Eye (tissue), 1 donor: ENCODE data around the gene B4GALT6.
A peak's percentile ranks its signal among the peaks of the same experiment; 100 is the strongest.

ENCODE experiments used
- DNase-seq: peaks from one replicate; pipeline ENCODE4 v3.0.0-alpha.2; 2015

Gene B4GALT6

DNA sequence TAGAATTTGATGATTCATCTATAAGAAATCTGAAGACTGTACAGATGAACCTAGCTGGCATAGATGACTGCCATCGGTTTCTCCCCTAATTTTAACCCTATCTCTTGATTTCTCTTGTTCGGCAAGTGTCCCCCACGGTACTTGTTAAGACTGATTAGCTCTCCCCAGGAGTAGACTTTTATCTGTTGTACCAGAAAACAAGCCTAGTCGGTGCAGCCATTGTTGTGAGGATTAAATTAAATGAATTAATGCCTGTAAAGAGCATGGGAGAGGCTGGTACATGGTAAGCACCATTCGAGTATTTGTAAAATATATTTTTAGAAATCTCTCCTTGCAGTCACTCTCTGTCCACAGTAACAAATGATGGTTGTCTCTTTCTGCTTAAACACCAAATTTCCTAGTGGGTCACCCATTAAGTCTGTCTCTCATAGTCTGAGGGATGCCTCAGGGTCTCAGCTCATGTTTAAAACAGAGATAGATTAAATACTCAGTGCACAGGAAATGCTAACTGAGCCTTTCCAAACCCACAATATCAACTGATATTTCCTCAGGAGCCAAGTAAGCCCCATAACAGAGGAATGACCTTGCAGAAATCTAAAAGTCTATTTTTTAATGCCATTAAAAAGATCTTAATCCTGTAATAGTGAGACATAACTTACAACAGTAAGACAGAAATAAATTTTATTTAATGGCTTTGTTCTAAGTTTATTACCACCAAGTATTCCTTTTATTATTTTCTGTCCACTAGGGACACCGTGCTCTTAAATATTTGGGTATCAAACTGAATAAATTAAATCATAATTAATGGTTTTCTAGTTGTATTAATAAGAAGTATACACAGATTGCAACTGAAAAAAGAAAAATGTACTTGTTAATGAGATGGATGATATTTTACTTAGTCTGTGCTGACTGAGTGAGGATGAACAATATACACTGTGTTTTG lies 2.9 kb upstream of the B4GALT6 start:
- DNase-seq = no peak

DNA sequence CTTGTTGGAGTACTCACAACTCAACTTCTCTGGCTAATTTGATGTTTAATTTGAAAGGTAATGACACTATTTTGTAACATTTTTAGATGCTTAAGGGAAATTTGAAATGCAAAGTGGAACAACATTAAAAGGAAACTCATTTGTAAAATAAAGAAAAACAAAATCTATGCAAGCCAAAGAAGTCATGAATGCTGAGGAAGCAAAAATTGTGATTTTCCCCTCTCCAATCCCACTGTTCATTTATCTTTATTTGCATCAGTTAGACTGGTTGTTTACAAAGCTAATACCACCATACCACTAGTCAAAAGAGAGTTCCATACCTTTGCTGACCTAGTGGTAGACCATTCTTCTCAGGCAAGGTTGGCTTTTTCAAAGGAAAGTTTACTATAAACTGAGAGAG lies 2.2 kb upstream of the B4GALT6 start:
- no peak for DNase-seq

DNA sequence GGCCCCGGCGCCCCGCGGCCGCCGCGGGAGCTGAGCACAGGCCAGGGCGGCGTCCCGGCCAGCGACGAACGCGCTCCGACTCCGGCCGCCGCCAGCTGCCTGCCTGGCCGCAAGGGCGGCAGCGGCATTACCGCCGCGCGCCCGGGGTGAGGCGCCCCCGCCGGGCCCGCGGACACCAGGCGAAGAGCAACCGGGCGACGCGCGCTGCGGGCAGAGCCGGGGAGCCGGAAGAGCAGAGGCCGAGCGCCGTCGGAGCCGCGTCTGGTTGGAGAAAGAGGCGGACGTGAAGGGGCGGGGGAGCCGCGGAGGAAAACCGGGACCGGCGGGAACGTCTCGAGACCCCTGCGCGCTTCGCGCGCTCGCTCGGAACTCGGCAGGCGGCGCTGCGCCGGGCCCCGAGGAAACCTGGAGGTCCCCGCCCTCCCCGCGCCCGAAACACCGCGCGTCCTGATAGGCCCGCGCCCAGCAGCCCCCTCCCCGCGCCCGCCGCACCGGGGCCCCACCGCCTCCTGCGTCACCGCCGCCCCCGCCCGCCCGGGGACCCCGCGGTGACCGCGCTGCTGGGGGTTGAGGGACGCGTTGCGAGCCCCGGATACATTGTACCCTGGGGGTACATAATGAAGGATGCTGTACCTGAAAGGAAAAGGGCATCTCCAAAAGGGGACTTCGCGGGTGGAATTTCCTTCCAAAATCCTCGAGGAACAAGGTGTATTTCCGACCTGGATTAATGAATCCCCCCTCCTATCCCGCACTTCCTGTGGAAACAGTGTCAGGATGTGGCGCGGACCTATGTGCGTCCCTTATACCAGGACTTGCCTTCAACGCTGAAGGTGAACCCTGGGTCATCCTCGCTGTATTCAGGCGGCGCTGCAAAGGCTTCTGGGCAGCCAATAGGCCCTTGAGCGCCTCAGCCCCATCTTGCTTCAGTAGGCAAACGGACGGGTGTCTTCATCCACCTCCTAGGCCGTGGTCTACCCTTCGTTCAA lies 1.0 kb upstream of the B4GALT6 start:
- peak; percentile 93 for DNase-seq

DNA sequence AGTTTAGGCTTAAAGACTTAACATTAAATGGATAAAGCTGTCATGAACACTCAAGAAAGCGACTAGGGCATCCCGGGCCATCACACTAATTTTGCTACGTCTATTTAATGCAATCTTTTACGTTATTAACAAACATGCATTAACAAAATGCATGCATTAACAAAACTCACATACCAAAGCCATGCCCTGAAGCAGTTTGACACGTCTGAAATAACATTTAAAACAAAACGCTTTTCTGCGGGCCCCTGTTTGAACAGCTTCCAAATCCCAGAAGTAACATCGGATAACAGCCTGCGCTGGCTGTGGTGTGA lies 458 bp downstream of the B4GALT6 start:
- DNase-seq = no peak

DNA sequence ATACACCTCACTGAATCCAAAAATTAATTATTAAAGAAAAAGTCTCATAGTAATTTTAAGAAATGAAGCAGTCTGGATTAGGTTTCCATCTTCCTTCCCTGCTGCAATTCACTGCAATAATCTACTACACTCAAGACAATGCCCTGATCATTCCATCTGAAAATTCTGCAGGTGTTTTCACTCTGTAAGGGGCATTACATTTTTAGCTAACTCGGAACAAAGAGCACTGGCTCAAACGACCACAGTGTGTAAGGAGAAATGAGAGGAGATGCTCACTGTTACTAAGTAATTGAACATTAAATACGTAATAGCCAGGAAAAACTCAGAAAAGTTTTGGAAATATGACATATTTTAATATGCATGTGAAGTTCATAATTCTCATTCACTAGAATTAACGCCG lies 1.3 kb downstream of the B4GALT6 start:
- peak; percentile 20 for DNase-seq

DNA sequence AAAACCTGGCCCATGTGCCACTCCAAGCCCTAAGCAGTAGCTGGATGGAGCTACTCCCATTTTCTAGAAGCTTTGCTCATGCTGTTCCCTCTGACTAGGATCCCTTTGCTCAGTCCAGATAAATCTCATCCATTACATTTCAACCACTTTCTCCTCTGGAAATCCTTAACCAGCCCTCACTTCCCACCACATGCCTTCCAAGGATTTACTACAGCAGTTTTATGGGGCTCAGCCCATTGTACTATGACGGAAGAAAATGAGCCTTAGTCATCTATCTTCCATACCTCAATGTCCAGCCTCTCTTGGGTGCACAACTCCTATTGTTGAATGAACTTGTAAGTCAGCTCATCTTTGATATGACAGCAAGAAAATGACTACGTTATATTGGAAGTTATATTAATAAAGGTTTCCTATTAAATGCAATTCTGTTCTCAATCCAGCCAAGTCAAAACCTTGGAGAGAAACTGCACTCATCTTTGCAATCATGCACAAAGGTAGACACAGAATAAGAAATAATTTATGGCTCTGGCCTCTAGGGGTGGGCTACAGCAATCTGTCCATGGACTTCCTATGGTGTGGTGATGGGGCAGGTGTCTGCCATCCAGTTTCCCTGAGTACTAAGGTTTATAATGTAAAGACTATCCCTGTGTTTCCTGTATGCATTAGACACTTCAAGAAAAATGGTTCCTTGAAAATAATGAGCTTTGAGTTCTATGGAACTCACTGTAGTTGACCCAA lies 3.4 kb downstream of the B4GALT6 start:
- DNase-seq = no peak

DNA sequence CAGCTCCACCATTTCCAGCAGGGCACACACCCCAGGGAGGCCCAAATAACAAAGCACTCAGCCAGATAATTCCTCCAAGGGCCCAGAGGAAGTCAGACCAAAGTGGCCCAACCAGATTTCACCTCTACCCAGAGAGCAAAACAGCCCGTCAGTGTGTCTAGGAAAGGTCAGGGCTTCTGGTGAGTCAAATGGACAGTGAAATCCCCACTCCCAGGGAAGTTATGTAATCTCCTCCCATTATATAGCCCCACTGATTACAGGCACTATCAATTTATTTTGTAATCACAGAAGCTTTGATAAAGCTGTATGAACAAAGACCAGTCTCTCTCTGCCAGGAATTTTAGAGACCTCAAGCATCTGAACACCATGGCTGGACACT lies 4.0 kb downstream of the B4GALT6 start:
- DNase-seq = no peak

DNA sequence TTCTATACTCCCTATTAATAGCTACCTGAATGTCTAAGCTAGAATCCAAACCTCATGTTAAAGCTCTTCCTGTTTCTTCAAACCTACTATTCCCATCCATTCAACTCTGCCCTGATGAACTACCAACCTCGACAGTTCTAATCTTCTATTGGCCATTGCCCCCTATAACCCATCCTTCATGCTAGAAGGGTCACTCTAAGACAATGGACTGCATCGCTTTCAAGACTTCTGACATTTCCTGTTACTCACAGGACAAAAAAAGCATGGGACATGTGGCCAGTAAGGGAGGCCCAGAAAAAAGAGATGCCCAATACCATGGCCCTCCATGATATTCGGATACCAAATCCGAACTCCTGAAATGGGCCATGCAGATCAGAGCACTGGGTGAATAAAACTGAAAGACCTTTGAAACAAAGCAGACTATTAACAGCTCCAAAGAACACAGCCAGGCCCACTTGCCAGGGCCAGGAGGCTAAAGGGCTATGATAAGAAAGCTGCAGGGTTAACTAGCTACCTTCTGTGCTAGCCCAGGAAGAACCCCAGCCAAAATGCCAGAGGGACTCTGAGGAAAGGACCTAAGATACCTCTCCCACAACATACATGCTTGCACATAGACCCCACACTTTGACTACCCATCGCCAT lies 4.5 kb downstream of the B4GALT6 start:
- DNase-seq = no peak

DNA sequence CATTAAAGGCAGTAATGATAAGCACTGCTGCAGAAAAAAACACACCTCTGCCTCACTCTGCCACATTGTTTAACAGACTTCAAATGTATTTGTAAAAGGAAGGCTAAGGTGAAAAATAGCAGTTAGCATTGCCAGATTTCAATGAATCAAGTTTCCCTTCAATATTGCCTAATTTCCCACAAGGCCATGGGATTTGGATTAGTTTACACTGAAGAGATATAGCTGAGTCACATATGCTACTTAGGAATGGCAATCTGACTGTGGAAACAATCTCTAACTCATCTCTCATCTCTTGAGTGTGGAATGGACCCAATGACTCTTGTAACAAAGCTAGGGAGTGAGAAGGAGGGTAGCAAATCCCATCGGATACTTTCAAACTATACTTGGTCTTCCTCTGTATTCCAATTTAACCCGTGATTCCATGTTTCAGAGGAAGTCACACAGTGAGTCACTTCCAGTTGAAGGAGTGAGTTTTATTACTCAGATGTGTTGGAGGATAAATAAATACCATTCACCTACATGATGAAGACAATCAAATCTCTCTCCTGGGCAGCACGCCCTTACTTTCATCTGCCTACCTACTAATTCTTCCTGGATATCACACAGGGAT lies 5.1 kb downstream of the B4GALT6 start:
- DNase-seq = no peak

DNA sequence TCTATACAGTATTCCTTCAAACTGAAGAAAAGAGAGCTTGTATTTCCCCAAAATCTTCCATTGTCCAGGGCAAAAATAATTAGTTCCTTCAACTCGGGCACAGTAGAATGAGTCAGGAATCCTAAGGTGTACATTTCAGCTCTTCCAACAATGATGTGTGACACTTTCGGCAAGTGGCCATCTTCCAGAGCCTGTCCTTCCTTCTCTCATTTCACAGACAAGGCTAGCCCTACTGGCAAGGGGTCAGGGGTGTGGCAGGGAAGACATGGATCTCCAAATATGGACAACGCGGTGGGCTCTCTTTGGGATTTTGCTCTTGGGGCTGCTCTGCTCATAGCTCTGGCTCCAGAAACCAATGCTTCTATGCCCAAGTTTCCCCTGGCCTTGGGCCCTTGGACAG lies 6.0 kb downstream of the B4GALT6 start:
- no peak for DNase-seq

DNA sequence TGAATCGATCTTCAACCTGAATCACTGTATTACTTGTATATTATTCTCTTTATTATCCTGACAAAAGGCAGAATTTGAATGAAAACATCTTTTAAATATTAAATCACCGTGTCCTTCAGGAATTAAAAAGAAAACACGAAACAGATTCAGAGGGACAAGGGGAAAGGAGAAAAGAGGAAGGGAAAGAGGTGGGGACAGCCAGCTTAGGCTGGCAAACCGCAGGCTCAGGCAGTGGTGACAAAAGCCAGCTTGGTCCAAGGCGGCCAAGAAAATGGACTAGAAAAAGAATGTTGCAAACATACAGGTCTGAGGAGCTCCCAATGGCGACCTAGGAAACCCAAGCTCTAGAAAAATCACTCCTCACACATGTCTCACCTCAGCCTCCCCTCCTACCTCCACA lies 6.8 kb downstream of the B4GALT6 start:
- DNase-seq = no peak

DNA sequence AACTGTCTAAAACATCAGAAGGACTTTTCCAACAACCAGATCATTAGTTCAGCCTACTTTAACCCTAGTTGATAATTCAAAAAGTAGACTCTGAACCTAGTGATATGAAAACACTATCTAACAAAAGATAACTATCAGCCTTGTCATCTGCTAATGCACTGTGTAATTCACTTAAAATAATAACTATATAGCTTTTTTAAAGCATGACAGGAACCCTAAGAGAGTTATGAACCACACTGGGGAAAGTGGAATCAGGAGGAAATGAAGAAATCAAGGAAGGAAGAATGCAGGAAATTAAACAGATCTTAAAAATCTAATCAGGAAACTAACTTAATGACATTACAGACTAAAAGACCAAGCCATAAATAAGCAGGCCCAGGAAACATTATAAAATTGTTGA lies 9.0 kb downstream of the B4GALT6 start:
- DNase-seq = no peak

DNA sequence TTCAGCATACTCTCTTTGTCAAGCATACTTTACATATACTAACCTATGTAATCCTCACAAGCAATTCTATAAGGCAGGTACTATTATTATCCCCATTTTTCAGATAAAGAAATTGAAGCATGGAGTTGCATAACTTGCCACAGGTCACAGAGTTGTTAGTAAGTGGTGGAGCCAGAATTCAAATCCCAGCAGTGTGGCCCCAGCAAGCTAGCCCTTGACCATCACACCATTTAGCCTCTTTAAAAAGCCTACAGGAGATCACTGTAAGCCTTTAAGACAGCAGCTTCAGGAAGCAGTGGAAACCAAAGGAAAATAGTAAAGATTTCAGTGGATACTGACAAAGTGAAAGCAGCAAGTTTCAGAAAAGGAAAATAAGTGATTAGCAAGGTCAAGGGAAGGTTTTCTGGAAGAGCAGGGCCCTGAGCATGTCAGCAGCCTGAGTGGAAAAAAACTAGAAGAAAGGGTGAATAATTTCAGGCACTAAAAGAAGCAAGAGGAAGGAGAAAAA lies 11.7 kb downstream of the B4GALT6 start:
- DNase-seq = no peak

DNA sequence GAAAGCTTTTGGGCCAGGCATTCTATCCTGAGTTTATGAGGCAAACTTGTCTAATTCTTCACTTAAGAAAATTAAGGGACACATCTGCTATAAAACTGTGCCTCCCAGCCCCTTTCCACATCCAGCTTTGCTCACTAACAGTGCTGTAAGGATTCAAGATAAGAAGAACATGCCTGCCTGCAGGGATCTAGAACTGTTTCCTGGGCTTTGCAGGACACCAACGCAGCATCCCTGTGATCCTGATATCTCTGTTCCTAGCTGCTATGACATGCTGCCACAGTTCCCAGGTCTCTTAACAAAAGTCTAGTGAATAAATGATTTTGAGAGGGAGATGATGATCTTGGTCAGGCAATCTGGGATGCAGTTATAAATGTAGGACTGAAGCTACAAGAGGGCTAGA lies 12.4 kb downstream of the B4GALT6 start:
- DNase-seq = no peak

DNA sequence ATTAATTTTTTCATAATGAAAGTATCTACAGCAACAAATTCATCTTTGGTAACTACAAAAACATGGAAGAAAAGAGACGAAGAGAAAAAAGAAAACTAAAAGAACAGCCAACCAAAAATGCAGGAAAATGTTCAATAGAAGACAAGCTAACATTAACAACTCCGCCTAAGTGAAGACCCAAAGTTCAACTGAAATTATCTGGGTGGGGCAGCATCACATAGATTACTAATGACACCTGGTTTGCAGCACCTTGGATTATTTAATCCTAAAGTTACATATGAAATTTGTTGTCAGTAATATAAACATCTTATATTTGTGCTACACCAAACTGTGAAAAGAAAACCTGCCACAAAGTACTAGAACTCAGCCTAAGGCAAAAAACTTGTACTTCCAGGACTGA lies 14.8 kb downstream of the B4GALT6 start:
- DNase-seq = no peak

DNA sequence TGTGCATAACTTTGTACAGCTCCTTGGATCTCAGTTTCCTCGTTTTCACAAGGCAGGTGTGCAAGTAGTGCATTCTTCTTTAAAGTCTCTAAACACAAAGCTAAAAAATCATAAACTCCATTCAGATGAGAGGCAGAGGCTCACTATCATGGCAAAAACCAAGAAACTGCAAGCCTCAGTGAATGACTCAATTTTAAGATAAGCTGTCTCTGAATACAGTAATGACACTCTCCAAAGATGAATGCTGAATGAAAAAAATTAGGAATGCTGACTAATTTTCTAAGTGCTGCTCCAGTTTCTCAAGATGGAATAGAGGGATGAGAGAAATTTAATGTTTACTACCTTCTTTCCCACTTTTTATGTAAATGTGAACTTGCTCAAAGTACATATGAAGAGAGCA lies 17.2 kb downstream of the B4GALT6 start:
- no peak for DNase-seq

DNA sequence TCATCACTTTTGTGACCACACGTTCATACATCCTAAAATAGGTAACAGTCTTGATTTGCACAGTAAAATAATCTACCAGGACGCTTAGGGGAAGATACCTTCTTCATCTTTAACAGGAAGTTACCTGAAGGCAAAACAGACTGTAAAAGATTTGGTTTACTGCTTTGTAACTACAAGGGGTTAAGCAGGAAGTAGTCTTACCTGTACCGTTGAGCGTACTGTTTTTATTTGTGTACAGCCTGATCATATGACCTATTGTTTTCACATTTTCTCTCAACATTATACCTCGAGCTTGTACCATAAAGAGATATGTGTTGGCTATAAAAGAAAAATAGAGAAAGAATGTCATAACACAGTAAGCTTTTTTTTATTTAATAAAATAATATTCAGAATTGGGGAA lies 18.3 kb downstream of the B4GALT6 start:
- DNase-seq = no peak

DNA sequence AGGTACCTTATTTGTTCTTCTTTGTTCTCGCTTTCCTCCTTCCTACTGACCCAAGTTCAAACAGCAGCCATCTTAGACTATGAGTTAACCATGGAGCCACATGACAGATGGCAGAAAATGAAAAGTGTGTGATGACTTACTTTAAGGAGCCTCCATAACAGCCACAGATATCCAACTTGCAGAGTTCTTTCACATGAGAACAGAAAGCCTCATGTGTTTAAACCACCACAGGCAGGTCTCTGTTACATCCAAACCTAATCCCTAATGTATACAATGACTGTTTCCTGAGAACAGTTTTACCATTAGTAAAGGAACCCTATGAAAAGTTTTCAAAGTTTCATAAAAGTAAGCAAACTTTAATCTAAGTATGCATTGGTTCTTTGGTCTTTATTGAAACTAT lies 20.3 kb downstream of the B4GALT6 start:
- DNase-seq = no peak

DNA sequence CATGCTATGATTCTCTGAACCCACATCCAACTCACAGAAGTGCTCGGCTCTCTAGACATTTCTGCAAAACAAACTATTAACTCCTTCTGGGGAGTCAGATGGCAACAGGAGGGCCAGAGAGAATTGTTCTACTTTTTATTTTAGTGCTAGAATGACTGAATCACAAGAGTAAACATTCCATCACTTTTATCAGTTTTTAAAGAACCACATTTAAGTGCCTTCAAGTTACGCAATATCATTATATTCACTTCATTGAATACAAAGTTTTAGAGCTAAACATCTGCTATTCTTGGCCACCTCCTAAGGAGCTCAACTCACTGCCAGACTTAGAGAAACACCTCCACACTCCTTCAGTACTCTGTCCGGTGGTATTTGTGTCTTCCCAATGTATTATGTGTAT lies 22.4 kb downstream of the B4GALT6 start:
- no peak for DNase-seq

DNA sequence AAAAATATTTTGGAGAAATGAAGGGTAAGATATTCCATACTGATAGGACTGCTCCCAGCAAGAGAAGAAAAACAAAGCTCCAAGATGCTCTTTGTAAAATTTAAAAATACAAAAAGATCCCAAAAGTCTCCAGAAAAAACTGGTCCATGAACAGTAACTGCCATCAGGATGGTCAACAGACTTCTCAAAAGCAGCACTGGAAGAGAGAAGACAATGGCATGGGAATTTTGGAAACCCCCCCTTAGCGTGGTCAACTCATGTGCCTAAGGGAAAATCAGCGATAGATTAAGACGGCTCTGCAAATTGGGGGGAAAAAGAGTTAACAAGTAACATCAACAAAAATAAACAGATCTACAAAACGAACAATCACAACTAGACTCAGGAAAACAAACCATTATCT lies 23.6 kb downstream of the B4GALT6 start:
- DNase-seq = no peak

DNA sequence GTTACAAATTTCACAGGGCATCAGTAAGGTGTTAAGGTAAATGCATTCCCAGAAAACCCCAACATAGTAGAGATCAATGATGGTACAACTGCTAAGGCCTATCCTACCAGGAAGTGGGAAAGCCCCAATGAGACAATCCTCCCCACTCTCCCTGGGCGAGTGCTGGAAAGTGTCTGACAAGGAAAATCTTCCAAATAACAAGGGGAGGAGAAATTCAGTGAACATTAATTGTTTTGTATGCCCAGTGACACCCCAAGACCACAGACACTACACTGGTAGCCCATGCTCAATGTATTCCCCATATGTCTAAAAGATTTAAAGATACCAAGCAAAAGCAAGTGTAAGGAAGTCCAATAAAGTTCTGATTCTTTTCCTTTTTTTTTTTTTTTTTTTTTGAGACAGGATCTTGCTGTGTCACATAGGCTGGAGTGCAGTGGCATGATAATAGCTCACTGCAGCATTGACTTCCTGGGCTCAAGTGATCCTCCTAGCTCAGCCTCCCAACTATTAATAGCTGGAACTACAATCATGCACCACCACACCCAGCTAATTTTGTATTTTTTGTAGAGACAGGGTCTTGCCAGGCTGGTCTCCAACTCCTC lies 24.7 kb downstream of the B4GALT6 start:
- no peak for DNase-seq
